AG10803 (cell line): ENCODE results near the gene PDZK1.
A peak's percentile ranks its signal among the peaks of the same experiment; 100 is the strongest.

Source experiments
- DNase-seq: peaks from one replicate; pipeline ENCODE4 v3.0.0; 2010; ENCODE audit warnings: low read depth
- H3K4me3 ChIP-seq: 2 replicates; pipeline ENCODE4 v1.5.1; 2011; ENCODE audit warnings: mild to moderate bottlenecking, low read length, control low read depth
- TF ChIP-seq, protein P1 (sequence below): conservative IDR thresholded peaks from 2 replicates; pipeline ENCODE4 v1.5.1; 2011; ENCODE audit warnings: mild to moderate bottlenecking, low read length, control low read depth, inconsistent platforms

PDZK1 gene

DNA sequence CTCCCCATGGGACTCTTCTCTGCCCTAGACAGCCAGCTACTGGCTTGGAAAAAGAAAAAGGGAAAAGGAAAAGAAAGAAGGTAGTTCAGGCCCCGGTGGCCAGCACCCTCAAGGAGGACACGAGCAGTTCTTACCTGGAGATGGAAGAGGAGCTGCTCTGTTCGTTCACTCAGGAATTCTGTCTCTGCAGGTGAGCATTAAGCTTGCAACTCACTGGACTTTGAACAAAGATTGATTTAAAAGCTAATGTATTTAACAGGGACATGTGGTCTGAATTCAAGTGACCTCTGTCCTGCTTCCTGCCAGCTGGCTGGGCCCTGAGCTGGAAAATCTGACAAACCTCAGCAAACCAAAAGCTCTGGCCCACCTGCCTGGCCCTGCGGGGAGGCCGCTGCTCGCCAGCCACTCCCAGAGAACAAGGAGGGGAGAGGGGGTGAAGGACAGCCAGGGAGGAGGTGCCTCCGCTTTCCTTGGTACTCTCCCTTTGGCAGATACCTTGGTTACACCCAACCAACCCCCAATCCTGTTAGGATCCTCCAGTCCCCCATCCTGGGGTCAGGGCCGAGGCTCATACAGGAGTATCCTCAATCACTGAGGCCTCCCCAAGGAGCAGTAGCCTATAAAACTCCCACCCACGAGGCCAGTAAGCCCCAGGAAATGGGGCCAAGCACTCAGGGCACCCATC is at the start of gene PDZK1:
Gene PDZK1 (minus strand): TSS at position 186 of the 685 bp plus-strand sequence. CDS start 19,347 bp downstream, outside the sequence.
- TF ChIP-seq, protein P1, sequence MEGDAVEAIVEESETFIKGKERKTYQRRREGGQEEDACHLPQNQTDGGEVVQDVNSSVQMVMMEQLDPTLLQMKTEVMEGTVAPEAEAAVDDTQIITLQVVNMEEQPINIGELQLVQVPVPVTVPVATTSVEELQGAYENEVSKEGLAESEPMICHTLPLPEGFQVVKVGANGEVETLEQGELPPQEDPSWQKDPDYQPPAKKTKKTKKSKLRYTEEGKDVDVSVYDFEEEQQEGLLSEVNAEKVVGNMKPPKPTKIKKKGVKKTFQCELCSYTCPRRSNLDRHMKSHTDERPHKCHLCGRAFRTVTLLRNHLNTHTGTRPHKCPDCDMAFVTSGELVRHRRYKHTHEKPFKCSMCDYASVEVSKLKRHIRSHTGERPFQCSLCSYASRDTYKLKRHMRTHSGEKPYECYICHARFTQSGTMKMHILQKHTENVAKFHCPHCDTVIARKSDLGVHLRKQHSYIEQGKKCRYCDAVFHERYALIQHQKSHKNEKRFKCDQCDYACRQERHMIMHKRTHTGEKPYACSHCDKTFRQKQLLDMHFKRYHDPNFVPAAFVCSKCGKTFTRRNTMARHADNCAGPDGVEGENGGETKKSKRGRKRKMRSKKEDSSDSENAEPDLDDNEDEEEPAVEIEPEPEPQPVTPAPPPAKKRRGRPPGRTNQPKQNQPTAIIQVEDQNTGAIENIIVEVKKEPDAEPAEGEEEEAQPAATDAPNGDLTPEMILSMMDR: no peak
- DNase-seq: no peak
- H3K4me3 ChIP-seq: no peak within 1 kb of the TSS

DNA sequence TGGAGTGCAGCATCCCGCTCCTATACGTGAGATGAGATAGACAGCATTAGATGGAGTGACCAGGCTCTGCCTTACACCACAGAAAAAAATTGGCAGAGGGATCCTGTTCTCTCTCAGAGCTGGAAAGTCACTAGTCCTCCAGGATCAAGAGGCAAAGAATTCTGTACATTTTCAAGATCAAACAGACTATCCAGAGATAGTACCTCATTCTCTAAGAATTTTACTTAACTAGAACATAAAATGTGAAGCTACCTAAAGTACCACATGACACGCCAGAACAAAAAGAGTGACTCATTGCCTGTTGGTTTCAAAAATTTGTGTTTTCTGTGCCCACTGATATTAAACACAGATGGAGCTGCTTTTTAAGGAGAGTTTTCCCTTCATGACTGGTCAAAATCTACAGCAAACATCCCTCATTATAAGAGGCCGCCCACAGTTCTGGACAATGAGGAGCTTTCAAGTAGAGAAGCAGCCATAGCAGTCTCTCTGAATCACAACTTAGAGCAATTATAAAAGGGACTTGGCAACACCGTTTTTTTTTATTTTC is 44.4 kb upstream of the PDZK1 start:
- no peak overlapping the region for H3K4me3 ChIP-seq
- TF ChIP-seq, protein P1: no peak
- DNase-seq: peak; percentile 99

DNA sequence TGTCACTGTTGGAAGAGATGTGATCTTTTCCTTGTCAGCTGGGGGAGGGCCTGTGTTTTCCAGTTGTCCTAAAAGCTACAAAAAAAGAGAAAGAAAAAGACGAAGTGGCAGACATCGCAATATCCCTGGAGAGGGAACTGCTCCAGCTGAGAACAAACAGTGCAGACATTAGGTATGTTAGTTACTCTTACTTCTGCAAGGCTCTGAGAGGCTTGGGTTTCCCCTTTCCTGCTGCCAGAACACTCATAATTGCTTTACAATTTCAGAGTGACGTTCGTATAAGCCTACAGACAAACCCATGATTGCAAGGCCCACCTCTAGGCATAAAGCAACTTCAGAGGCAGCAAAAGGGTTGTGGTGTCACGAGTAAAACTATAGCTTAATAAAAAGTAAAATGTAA is 43.3 kb upstream of the PDZK1 start:
- no peak overlapping the region for H3K4me3 ChIP-seq
- TF ChIP-seq, protein P1: no peak
- DNase-seq: no peak

DNA sequence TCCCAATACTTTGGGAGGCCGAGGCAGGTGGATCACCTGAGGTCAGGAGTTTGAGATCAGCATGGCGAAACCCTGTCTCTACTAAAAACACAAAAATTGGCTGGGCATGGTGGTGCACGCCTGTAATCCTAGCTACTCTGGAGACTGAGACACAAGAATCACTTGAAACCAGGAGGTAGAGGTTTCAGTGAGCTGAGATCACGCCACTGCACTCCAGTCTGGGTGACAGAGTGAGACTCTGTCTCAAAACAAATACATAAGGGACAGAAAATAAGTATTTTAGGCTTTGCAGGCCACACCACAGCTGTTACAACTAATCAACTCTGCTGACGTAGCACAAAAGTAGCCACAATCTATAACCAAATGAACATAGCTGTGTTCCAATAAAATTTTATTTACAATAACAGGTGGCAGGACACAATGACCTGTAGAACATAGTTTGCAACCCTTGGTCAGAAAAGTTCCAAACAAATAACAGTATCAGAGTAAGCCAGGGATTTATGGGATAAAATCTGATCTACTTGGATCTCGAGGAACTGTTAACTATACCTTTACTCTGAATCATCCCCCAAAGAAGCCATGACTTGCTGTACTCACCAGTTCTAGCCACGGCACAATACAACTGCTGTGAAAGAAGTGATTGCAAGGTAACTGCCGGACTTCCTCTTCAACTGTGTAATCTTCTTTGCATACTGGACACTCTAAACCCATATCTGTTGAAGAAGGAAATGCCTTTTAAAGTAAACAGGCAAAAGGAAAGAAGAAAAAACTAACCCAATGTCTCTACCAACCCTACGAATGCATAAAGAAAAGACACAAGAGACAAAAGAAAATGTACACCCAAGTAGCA is 40.5 kb upstream of the PDZK1 start:
- TF ChIP-seq, protein P1: no peak
- no peak overlapping the region for H3K4me3 ChIP-seq
- DNase-seq: no peak

DNA sequence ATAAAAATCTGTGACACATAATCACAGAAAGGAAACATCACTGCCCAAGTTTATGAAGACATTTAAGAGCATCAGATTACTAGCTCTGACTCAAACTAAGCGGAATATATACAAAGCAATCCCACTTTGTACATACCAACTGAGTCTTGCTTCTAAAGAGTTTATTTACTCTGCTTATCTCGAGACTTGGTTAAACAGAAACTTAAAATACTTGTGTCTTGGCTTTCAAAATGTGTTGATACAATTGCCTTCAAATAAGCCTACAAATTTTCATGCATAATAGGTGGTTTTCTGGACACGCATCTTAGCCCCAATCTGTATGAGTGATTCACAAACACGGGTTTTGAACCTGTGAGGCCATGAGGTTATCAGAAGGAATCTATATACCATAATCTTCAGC is 33.1 kb upstream of the PDZK1 start:
- no peak overlapping the region for H3K4me3 ChIP-seq
- no peak for DNase-seq
- TF ChIP-seq, protein P1: no peak

DNA sequence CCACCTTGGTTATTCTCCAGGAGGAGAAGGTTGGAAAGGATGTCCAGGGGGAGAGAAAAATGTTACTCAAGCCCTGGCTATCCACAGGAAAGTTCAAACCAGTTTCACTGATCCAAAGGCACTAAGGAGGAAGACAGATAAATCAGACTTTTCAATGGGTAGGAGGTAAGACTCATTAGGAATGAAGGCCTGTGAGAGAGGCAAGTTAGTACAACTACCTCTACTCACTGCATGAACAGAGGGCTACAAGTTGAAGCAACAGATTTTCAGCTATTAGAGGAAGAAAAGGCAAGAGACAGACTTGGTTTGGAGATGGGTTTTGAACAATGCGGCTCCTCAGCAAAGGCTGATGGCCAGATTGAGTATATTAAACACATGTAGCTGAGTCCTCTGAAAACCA is 29.0 kb upstream of the PDZK1 start:
- no peak overlapping the region for H3K4me3 ChIP-seq
- TF ChIP-seq, protein P1: no peak
- no peak for DNase-seq

DNA sequence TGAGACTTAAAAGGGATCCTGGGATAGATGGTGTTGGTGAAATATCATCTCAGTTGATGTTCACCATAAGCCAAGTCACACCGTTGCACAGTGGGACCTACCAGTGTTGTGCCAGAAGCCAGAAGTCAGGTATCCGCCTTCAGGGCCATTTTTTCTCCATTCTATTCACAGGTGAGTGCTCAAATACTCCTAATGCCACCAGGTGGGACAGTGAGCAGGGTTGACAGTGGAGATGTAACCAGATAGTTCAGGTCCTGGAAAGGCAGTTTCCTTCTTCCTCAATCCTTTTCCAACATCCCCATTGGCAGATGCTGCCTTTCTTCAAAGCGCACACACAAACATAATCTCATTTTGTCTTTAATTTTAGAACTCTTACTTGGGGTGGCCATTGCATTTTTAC is 23.7 kb upstream of the PDZK1 start:
- DNase-seq: no peak
- no peak overlapping the region for H3K4me3 ChIP-seq
- TF ChIP-seq, protein P1: no peak
